Left kidney (tissue), 8 donors: ENCODE results near the gene FMN1. TPM values are rescaled to one million over a fixed set of nuclear protein-coding genes. Genes with fewer than 3 reads are reported as not detected.
A peak's percentile ranks its signal among the peaks of the same experiment; 100 is the strongest.

Experiments
- DNase-seq: peaks from one replicate; pipeline ENCODE4 v3.0.0-alpha.2; 2013
- long read RNA-seq, 8 donors: transcript quantifications; one replicate each; lab custom pipeline, GENCODE V29; 2026
- polyA plus RNA-seq: library from polyadenylated mRNA; unstranded; fragments of 120-200 nt; gene quantifications from one replicate; pipeline ENCODE4 v1.2.1, GENCODE V29; 2013; ENCODE audit not compliant: insufficient read length

The FMN1 gene
- polyA plus RNA-seq, result 23.1 TPM
- long read RNA-seq, donor 1, result 0 reads
- long read RNA-seq, donor 2, result 0 reads
- long read RNA-seq, donor 3, result 0 reads
- long read RNA-seq, donor 4, result 0 reads
- long read RNA-seq, donor 5, result 0 reads
- long read RNA-seq, donor 6, result 0 reads
- long read RNA-seq, donor 7, result 0 reads
- long read RNA-seq, donor 8, result 0 reads

GRCh38 chr15:33194704-33195670 lies at the start of gene FMN1:
FMN1 (minus strand) TSS chr15:33194714; CDS start chr15:33154914, 39,800 bp downstream.
- peak; percentile 91 for DNase-seq

GRCh38 chr15:33243869-33244268 lies 49.4 kb upstream of the FMN1 start:
- no peak for DNase-seq

- DNase-seq, result no peak
Observed at GRCh38 chr15:33243393-33243792, 48.9 kb upstream of the FMN1 start.

- DNase-seq, result no peak
Observed at GRCh38 chr15:33242669-33243191, 48.2 kb upstream of the FMN1 start.

GRCh38 chr15:33242165-33242564 lies 47.7 kb upstream of the FMN1 start:
- DNase-seq, result peak; percentile 41

GRCh38 chr15:33236841-33237509 lies 42.5 kb upstream of the FMN1 start:
- no peak for DNase-seq

- peak; percentile 52 for DNase-seq
Observed at GRCh38 chr15:33234020-33234461, 39.5 kb upstream of the FMN1 start.

- DNase-seq, result no peak
Observed at GRCh38 chr15:33226559-33227181, 32.2 kb upstream of the FMN1 start.

GRCh38 chr15:33218071-33218491 lies 23.6 kb upstream of the FMN1 start:
- no peak for DNase-seq

GRCh38 chr15:33215941-33216872 lies 21.7 kb upstream of the FMN1 start:
- no peak for DNase-seq

GRCh38 chr15:33211176-33211808 lies 16.8 kb upstream of the FMN1 start:
- no peak for DNase-seq

GRCh38 chr15:33209575-33210481 lies 15.3 kb upstream of the FMN1 start:
- no peak for DNase-seq

GRCh38 chr15:33207646-33208045 lies 13.1 kb upstream of the FMN1 start:
- no peak for DNase-seq

GRCh38 chr15:33206366-33206765 lies 11.9 kb upstream of the FMN1 start:
- DNase-seq, result no peak

GRCh38 chr15:33204926-33205325 lies 10.4 kb upstream of the FMN1 start:
- DNase-seq, result no peak

- DNase-seq, result no peak
Observed at GRCh38 chr15:33204087-33204486, 9.6 kb upstream of the FMN1 start.

GRCh38 chr15:33201491-33202231 lies 7.1 kb upstream of the FMN1 start:
- DNase-seq, result no peak

- DNase-seq, result no peak
Observed at GRCh38 chr15:33200903-33201302, 6.4 kb upstream of the FMN1 start.
